MG63 (cell line): ENCODE measurements around the gene HIVEP1. TPM values are rescaled to one million over a fixed set of nuclear protein-coding genes. Genes with fewer than 3 reads are reported as not detected.

Experiments used
- DNase-seq: peaks from one replicate; pipeline ENCODE4 v3.0.0-alpha.2; 2020
- H3K27me3 ChIP-seq: fragments of 250-450 bp; sonication (Bioruptor Pico); 2 replicates; pipeline ENCODE4 v1.5.1; 2020; ENCODE audit warnings: mild to moderate bottlenecking, moderate library complexity
- H3K36me3 ChIP-seq: fragments of 250-450 bp; sonication (Bioruptor Pico); 2 replicates; pipeline ENCODE4 v1.5.1; 2020; ENCODE audit warnings: mild to moderate bottlenecking, moderate library complexity
- H3K4me3 ChIP-seq: fragments of 250-450 bp; sonication (Bioruptor Pico); 2 replicates; pipeline ENCODE4 v1.5.1; 2020; ENCODE audit warnings: mild to moderate bottlenecking, moderate library complexity
- H3K9me3 ChIP-seq: fragments of 250-450 bp; sonication (Bioruptor Pico); 2 replicates; pipeline ENCODE4 v1.5.1; 2020; ENCODE audit warnings: mild to moderate bottlenecking, moderate library complexity
- total RNA-seq: library from RNA; depleted of rRNA; stranded (reverse); fragments of >200 nt; shearing (Covaris generic); gene quantifications from 2 replicates; pipeline ENCODE4 v1.2.3, GENCODE V29; 2014; ENCODE audit warnings: low replicate concordance

Gene HIVEP1
- total RNA-seq, 1 experiment from 2014 or later: 3.1 TPM

GRCh38 chr6:12026833-12027232, 14.7 kb downstream of the HIVEP1 start:
- Histone ChIP-seq H3K36me3 (peaks cover 45% of the 10 kb centered on the region), H3K4me3 (no peak overlapping the region), H3K27me3 (no peaks in the 10 kb centered on the region), H3K9me3 (peaks cover 27% of the 10 kb centered on the region)
- DNase-seq: no peak

GRCh38 chr6:12028213-12028612, 16.1 kb downstream of the HIVEP1 start:
- no peaks in the 10 kb centered on the region for H3K27me3 ChIP-seq
- peaks cover 27% of the 10 kb centered on the region for H3K9me3 ChIP-seq
- DNase-seq: no peak
- no peak overlapping the region for H3K4me3 ChIP-seq
- peaks cover 44% of the 10 kb centered on the region for H3K36me3 ChIP-seq

- peaks cover 44% of the 10 kb centered on the region for H3K36me3 ChIP-seq
- no peak for DNase-seq
- H3K27me3 ChIP-seq: no peaks in the 10 kb centered on the region
- no peak overlapping the region for H3K4me3 ChIP-seq
- H3K9me3 ChIP-seq: peaks cover 27% of the 10 kb centered on the region
Measured at GRCh38 chr6:12029979-12030737, 18.0 kb downstream of the HIVEP1 start.

GRCh38 chr6:12030993-12031550, 19.0 kb downstream of the HIVEP1 start:
- peaks cover 44% of the 10 kb centered on the region for H3K36me3 ChIP-seq

GRCh38 chr6:12032783-12033573, 20.9 kb downstream of the HIVEP1 start:
- no peak for DNase-seq

More at GRCh38 chr6:12030993-12031550, 19.0 kb downstream of the HIVEP1 start:
- H3K4me3 ChIP-seq: no peak overlapping the region
- DNase-seq: no peak
- no peaks in the 10 kb centered on the region for H3K27me3 ChIP-seq
- H3K9me3 ChIP-seq: peaks cover 27% of the 10 kb centered on the region

GRCh38 chr6:12033770-12034169, 21.7 kb downstream of the HIVEP1 start:
- DNase-seq: no peak
- Histone ChIP-seq H3K9me3 (peaks cover 21% of the 10 kb centered on the region), H3K27me3 (no peaks in the 10 kb centered on the region), H3K4me3 (no peak overlapping the region), H3K36me3 (peaks cover 19% of the 10 kb centered on the region)

More at GRCh38 chr6:12032783-12033573, 20.9 kb downstream of the HIVEP1 start:
- H3K4me3 ChIP-seq: no peak overlapping the region
- H3K9me3 ChIP-seq: peaks cover 27% of the 10 kb centered on the region
- H3K36me3 ChIP-seq: peaks cover 27% of the 10 kb centered on the region
- H3K27me3 ChIP-seq: no peaks in the 10 kb centered on the region

- DNase-seq: no peak
Measured at GRCh38 chr6:12034349-12034748, 22.2 kb downstream of the HIVEP1 start.

GRCh38 chr6:12034837-12035236, 22.7 kb downstream of the HIVEP1 start:
- H3K9me3 ChIP-seq: peaks cover 10% of the 10 kb centered on the region
- no peaks in the 10 kb centered on the region for H3K27me3 ChIP-seq
- peaks cover 8% of the 10 kb centered on the region for H3K36me3 ChIP-seq
- H3K4me3 ChIP-seq: no peak overlapping the region
- no peak for DNase-seq

More at GRCh38 chr6:12034349-12034748, 22.2 kb downstream of the HIVEP1 start:
- Histone ChIP-seq H3K9me3 (peaks cover 15% of the 10 kb centered on the region), H3K4me3 (no peak overlapping the region), H3K36me3 (peaks cover 13% of the 10 kb centered on the region), H3K27me3 (no peaks in the 10 kb centered on the region)

GRCh38 chr6:12036766-12037165, 24.7 kb downstream of the HIVEP1 start:
- no peaks in the 10 kb centered on the region for H3K9me3 ChIP-seq
- no peaks in the 10 kb centered on the region for H3K36me3 ChIP-seq
- H3K27me3 ChIP-seq: no peaks in the 10 kb centered on the region
- no peak for DNase-seq
- H3K4me3 ChIP-seq: no peak overlapping the region

GRCh38 chr6:12037798-12038197, 25.7 kb downstream of the HIVEP1 start:
- no peaks in the 10 kb centered on the region for H3K27me3 ChIP-seq
- DNase-seq: no peak

GRCh38 chr6:12039540-12040459, 27.7 kb downstream of the HIVEP1 start:
- H3K27me3 ChIP-seq: no peaks in the 10 kb centered on the region
- H3K36me3 ChIP-seq: no peaks in the 10 kb centered on the region
- H3K4me3 ChIP-seq: no peak overlapping the region
- no peaks in the 10 kb centered on the region for H3K9me3 ChIP-seq
- DNase-seq: no peak

More at GRCh38 chr6:12037798-12038197, 25.7 kb downstream of the HIVEP1 start:
- Histone ChIP-seq H3K4me3 (no peak overlapping the region), H3K9me3 (no peaks in the 10 kb centered on the region), H3K36me3 (no peaks in the 10 kb centered on the region)

GRCh38 chr6:12047304-12047703, 35.2 kb downstream of the HIVEP1 start:
- Histone ChIP-seq H3K36me3 (no peaks in the 10 kb centered on the region), H3K9me3 (no peaks in the 10 kb centered on the region), H3K27me3 (no peaks in the 10 kb centered on the region), H3K4me3 (no peak overlapping the region)
- DNase-seq: no peak

- DNase-seq: no peak
Measured at GRCh38 chr6:12047792-12048432, 35.8 kb downstream of the HIVEP1 start.

GRCh38 chr6:12048609-12049008, 36.5 kb downstream of the HIVEP1 start:
- H3K9me3 ChIP-seq: no peaks in the 10 kb centered on the region
- H3K4me3 ChIP-seq: no peak overlapping the region
- DNase-seq: no peak
- no peaks in the 10 kb centered on the region for H3K27me3 ChIP-seq
- no peaks in the 10 kb centered on the region for H3K36me3 ChIP-seq

More at GRCh38 chr6:12047792-12048432, 35.8 kb downstream of the HIVEP1 start:
- H3K4me3 ChIP-seq: no peak overlapping the region
- no peaks in the 10 kb centered on the region for H3K27me3 ChIP-seq
- no peaks in the 10 kb centered on the region for H3K9me3 ChIP-seq
- no peaks in the 10 kb centered on the region for H3K36me3 ChIP-seq

GRCh38 chr6:12049165-12049564, 37.1 kb downstream of the HIVEP1 start:
- H3K4me3 ChIP-seq: no peak overlapping the region
- DNase-seq: no peak
- H3K27me3 ChIP-seq: no peaks in the 10 kb centered on the region
- no peaks in the 10 kb centered on the region for H3K36me3 ChIP-seq
- no peaks in the 10 kb centered on the region for H3K9me3 ChIP-seq

- H3K9me3 ChIP-seq: no peaks in the 10 kb centered on the region
- DNase-seq: no peak
- H3K36me3 ChIP-seq: no peaks in the 10 kb centered on the region
- no peak overlapping the region for H3K4me3 ChIP-seq
- no peaks in the 10 kb centered on the region for H3K27me3 ChIP-seq
Measured at GRCh38 chr6:12051861-12052368, 39.8 kb downstream of the HIVEP1 start.
